PC-9 (cell line): Measurements from ENCODE around the gene P2RY8. TPM values are rescaled to one million over a fixed set of nuclear protein-coding genes. Genes with fewer than 3 reads are reported as not detected.

Source experiments
- BruUV-seq: library from RNA; stranded (reverse); fragments of 400-500 nt; replicated peaks from 2 replicates; lab custom pipeline; 2021; lab: Mats Ljungman, UMichigan
- CTCF ChIA-PET: fragments of 300-600 bp; sonication (Branson Sonifier 250); formaldehyde crosslinking; loops from one replicate; lab custom pipeline; 2022; ENCODE audit warnings: antibody characterized with exemption; lab: Charles Lee
- POLR2A ChIA-PET: fragments of 300-600 bp; sonication (Branson Sonifier 250); formaldehyde crosslinking; loops from one replicate; lab custom pipeline; 2022; ENCODE audit warnings: antibody characterized with exemption; ENCODE audit not compliant: unreplicated experiment; lab: Charles Lee
- DNase-seq, 2 experiments: peaks; one replicate each; pipeline versions ENCODE4 v3.0.0 to v3.0.0-alpha.2; 2015 to 2022; ENCODE audit warnings: mixed read lengths in 1 of 2
- H2AFZ ChIP-seq: fragments of 200-600 bp; sonication (generic); 2 replicates; pipeline ENCODE4 v1.8.1; 2017; ENCODE audit warnings: antibody characterized with exemption
- H3F3A ChIP-seq: fragments of 200-600 bp; sonication (generic); 2 replicates; pipeline ENCODE4 v1.8.1; 2017; ENCODE audit warnings: antibody characterized with exemption, mild to moderate bottlenecking, low read depth; ENCODE audit not compliant: insufficient read depth
- H3K27ac ChIP-seq: fragments of 200-600 bp; sonication (generic); 2 replicates; pipeline ENCODE4 v1.6.1; 2016; ENCODE audit warnings: mixed run types
- H3K27me3 ChIP-seq: fragments of 200-600 bp; sonication (generic); 2 replicates; pipeline ENCODE4 v1.6.1; 2016; ENCODE audit warnings: low read depth, mixed run types; ENCODE audit not compliant: insufficient read depth
- H3K36me3 ChIP-seq: fragments of 200-600 bp; sonication (generic); 2 replicates; pipeline ENCODE4 v1.6.1; 2016; ENCODE audit warnings: low read depth, mixed run types
- H3K4me1 ChIP-seq: fragments of 200-600 bp; sonication (generic); replicated peaks from 2 replicates; pipeline ENCODE4 v1.6.1; 2016; ENCODE audit warnings: mixed run types; ENCODE audit not compliant: insufficient read depth
- H3K4me2 ChIP-seq: fragments of 200-600 bp; sonication (generic); 2 replicates; pipeline ENCODE4 v1.6.1; 2017; ENCODE audit warnings: mixed run types
- H3K4me3 ChIP-seq: fragments of 200-600 bp; sonication (generic); 2 replicates; pipeline ENCODE4 v1.6.1; 2016; ENCODE audit warnings: mixed run types
- H3K79me2 ChIP-seq: fragments of 200-600 bp; sonication (generic); 2 replicates; pipeline ENCODE4 v1.6.1; 2017; ENCODE audit warnings: low read depth, mixed run types
- H3K9me2 ChIP-seq: fragments of 200-600 bp; sonication (generic); 2 replicates; pipeline ENCODE4 v1.8.1; 2017; ENCODE audit warnings: mild to moderate bottlenecking; ENCODE audit not compliant: insufficient read depth
- H3K9me3 ChIP-seq: fragments of 200-600 bp; sonication (generic); 2 replicates; pipeline ENCODE4 v1.8.1; 2016; ENCODE audit warnings: low read depth; ENCODE audit not compliant: insufficient read depth
- H4K20me1 ChIP-seq: fragments of 200-600 bp; sonication (generic); 2 replicates; pipeline ENCODE4 v1.8.1; 2017; ENCODE audit not compliant: insufficient read depth
- EZH2 ChIP-seq: fragments of 200-600 bp; sonication (generic); IDR thresholded peaks from 2 replicates; pipeline ENCODE4 v1.8.0; 2017; ENCODE audit warnings: antibody characterized with exemption, low read depth
- intact Hi-C: fragments of 100-400 bp; cut with micrococcal nuclease; formaldehyde crosslinking; loops from one replicate; pipeline ENCODE4 v1.10.0; 2022; ENCODE audit not compliant: unreplicated experiment
- total RNA-seq: library from RNA; stranded (reverse); gene quantifications from 2 replicates; pipeline ENCODE4 v1.2.3, GENCODE V29; 2021
- TF ChIP-seq, protein P1 (sequence below): fragments of 200-600 bp; sonication (generic); conservative IDR thresholded peaks from 2 replicates; pipeline ENCODE4 v1.6.1; 2017; ENCODE audit warnings: mixed run types, antibody characterized with exemption, mild to moderate bottlenecking, moderate library complexity

The P2RY8 gene
- total RNA-seq, 1 experiment from 2014 or later = not detected

- no TSS peak for BruUV-seq
These were observed 29.2 kb downstream of the P2RY8 start for GRCh38 chrX:1507511-1508463.

GRCh38 chrX:1506916-1507315, 30.1 kb downstream of the P2RY8 start:
- Histone ChIP-seq H3K9me3 (no peaks in the 10 kb centered on the region), H3K36me3 (no peaks in the 10 kb centered on the region), H3K27ac (no peak overlapping the region), H4K20me1 (no peaks in the 10 kb centered on the region), H3K4me2 (no peak overlapping the region), H3K4me1 (no peaks in the 10 kb centered on the region), H3K4me3 (no peak overlapping the region), H3F3A (no peaks in the 10 kb centered on the region; the same call in 1 of the 2 replicates), H3K27me3 (peaks cover 42% of the 10 kb centered on the region), H3K9me2 (no peaks in the 10 kb centered on the region), H3K79me2 (no peaks in the 10 kb centered on the region), H2AFZ (no peak overlapping the region)
- DNase-seq = no peak
- CTCF ChIA-PET = no interaction called here
- intact Hi-C loops = no loop called here
- TF ChIP-seq EZH2 = no peak
- TF ChIP-seq, protein P1, sequence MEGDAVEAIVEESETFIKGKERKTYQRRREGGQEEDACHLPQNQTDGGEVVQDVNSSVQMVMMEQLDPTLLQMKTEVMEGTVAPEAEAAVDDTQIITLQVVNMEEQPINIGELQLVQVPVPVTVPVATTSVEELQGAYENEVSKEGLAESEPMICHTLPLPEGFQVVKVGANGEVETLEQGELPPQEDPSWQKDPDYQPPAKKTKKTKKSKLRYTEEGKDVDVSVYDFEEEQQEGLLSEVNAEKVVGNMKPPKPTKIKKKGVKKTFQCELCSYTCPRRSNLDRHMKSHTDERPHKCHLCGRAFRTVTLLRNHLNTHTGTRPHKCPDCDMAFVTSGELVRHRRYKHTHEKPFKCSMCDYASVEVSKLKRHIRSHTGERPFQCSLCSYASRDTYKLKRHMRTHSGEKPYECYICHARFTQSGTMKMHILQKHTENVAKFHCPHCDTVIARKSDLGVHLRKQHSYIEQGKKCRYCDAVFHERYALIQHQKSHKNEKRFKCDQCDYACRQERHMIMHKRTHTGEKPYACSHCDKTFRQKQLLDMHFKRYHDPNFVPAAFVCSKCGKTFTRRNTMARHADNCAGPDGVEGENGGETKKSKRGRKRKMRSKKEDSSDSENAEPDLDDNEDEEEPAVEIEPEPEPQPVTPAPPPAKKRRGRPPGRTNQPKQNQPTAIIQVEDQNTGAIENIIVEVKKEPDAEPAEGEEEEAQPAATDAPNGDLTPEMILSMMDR = no peak
- BruUV-seq = no TSS peak
- POLR2A ChIA-PET = no interaction called here

More at GRCh38 chrX:1507511-1508463, 29.2 kb downstream of the P2RY8 start:
- intact Hi-C loops = no loop called here
- Histone ChIP-seq H3K4me2 (no peak overlapping the region), H3K36me3 (no peaks in the 10 kb centered on the region), H3K79me2 (no peaks in the 10 kb centered on the region), H4K20me1 (no peaks in the 10 kb centered on the region), H3F3A (no peaks in the 10 kb centered on the region; the same call in 1 of the 2 replicates), H3K27me3 (peaks cover 49% of the 10 kb centered on the region), H3K4me3 (no peak overlapping the region), H3K9me2 (no peaks in the 10 kb centered on the region), H3K27ac (no peak overlapping the region), H3K9me3 (no peaks in the 10 kb centered on the region), H3K4me1 (no peaks in the 10 kb centered on the region), H2AFZ (no peak overlapping the region)
- DNase-seq = no peak
- TF ChIP-seq, protein P1 = no peak
- no peak for TF ChIP-seq EZH2
- ChIA-PET POLR2A (no interaction called here), CTCF (no interaction called here)

DNA sequence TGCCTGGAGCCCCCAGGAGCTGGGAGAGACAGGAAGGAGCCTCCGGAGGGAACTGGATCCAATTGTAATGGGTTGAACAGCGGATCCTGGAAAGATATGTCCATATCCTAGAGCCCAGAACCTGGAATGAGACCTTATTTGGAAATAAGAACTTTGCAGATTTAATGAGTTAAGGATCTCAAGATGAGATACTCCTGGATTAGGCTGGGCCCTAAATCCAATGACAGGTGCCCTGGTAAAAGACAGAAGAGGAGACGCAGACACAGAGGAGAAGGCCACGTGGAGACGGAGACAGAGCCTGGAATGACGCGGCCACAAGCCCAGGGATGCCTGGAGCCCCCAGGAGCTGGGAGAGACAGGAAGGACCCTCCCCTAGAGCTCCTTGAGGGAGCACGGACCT, 34.1 kb downstream of the P2RY8 start:
- H3K79me2 ChIP-seq = no peaks in the 10 kb centered on the region
- ChIA-PET POLR2A (no interaction called here), CTCF (no interaction called here)
- H3K9me2 ChIP-seq = no peaks in the 10 kb centered on the region
- no peak for DNase-seq
- no peak overlapping the region for H3K4me3 ChIP-seq
- TF ChIP-seq, protein P1 = no peak
- no peak for TF ChIP-seq EZH2
- H3K9me3 ChIP-seq = no peaks in the 10 kb centered on the region
- intact Hi-C loops = no loop called here
- H4K20me1 ChIP-seq = no peaks in the 10 kb centered on the region
- no peak overlapping the region for H3K27ac ChIP-seq
- no peaks in the 10 kb centered on the region; the same call in 1 of the 2 replicates for H3F3A ChIP-seq
- H3K4me2 ChIP-seq = no peak overlapping the region
- no TSS peak for BruUV-seq
- H3K27me3 ChIP-seq = peaks cover 16% of the 10 kb centered on the region
- H3K36me3 ChIP-seq = no peaks in the 10 kb centered on the region
- no peak overlapping the region for H2AFZ ChIP-seq
- no peaks in the 10 kb centered on the region for H3K4me1 ChIP-seq
